GM12874 (cell line): ENCODE results near the gene TUBB3.

ENCODE experiments used
- TF ChIP-seq, protein P1 (sequence below): IDR thresholded peaks from 2 replicates; pipeline ENCODE4 v1.5.1; 2011; ENCODE audit warnings: low read depth, mild to moderate bottlenecking, control low read depth, low read length, moderate library complexity; ENCODE audit not compliant: insufficient read depth

Gene TUBB3

DNA sequence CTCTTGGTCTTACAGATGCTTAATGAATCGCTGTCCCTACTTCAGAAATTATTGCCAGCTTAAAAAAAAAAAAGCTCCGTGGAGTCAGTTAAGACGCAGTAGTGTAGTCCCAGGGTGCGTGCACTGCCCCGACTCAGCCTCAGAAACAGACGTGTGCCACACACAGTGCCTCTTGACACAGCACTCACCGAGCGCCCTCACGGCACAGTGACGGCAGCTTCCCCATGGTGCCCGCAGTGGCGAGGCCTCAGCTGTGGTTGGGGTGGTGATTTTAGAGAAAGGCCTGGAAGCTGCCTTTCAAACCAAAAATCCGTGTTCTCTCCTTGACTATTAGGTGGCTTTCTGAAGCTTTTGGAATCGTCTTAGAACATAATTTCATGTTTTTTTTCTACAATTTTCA is 35.9 kb upstream of the TUBB3 start:
- TF ChIP-seq, protein P1, sequence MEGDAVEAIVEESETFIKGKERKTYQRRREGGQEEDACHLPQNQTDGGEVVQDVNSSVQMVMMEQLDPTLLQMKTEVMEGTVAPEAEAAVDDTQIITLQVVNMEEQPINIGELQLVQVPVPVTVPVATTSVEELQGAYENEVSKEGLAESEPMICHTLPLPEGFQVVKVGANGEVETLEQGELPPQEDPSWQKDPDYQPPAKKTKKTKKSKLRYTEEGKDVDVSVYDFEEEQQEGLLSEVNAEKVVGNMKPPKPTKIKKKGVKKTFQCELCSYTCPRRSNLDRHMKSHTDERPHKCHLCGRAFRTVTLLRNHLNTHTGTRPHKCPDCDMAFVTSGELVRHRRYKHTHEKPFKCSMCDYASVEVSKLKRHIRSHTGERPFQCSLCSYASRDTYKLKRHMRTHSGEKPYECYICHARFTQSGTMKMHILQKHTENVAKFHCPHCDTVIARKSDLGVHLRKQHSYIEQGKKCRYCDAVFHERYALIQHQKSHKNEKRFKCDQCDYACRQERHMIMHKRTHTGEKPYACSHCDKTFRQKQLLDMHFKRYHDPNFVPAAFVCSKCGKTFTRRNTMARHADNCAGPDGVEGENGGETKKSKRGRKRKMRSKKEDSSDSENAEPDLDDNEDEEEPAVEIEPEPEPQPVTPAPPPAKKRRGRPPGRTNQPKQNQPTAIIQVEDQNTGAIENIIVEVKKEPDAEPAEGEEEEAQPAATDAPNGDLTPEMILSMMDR = no peak

DNA sequence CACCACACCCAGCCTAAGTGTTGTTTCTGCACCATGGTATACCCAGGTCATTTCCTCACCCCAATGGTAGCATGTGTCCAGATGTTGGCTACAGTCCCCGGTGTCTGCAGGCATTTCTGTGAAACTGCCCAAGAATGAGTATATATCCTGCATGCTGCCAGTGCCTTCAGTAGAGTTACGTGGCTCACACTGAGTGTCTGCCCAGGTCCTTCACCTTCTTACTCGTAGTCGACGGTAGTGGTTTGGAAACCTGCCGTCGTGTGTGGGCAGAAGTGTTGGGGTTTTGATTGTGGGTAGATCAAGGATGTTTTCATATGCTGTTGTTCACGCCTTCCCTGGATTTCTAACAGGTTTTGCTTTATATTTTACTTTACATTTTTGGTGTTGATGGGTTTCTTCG is 32.9 kb upstream of the TUBB3 start:
- TF ChIP-seq, protein P1 = no peak

DNA sequence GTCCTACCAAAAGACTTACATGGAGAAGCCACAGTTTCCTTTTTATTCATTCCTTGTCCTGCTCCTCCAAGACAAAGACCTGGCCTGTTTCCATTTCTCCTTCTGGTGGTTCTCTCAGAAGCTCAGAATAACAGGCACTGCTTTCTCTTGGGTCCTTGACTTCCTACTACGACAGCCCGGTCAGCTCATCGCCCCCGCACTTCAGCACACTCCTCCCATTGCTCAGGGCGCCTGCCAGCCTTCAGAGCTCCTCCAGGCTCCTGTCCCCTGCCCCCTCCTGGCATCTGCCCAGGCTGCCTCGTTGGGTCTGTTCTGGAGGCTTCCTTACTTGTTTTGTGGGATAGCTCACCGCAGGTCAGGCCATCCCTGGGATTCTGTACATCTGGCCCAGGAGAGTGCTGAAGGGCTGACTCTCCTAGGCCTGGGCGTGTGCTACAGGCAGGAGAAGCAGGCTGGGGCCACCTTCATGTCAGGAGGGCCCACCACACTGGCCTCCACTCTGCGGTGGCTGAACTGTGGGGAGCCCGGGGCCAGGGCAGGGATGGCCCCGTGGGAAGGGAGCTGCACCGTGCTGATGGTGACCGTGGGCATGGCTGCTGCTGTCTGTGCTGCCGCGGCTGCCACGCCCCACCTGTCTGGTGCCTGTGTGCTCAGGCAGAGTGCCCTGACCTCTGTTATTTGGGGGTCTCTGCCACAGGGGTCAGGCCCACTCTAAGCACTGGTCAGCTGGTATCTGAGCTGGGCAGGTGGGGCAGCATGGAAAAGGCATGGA is 32.1 kb upstream of the TUBB3 start:
- TF ChIP-seq, protein P1 = no peak

DNA sequence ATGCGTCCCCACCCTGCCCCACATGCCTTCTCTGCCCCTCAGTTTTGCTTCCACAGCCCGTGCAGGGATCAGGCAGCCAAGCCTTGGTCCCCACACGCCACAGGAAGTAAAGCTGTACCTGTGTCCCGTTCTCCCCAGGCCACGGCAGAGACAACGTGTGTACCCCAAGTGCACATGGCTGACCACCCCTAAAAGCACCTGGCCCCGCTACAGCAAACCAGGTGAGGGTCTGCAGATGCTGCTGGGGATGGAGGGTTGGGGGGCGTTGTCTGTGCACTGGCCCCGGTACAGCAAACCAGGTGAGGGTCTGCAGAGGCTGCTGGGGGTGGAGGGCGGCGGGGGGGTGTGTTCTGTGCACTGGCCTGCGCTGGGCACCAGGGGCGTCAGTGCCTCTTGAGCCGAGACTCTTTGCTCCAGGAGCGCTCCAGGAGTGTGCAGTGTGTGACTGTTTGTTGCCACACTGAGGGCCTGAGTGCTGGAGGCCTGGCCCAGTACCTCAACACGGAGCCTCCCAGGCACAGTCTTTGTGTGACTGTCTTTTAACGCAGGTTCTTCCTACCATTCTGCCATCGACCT is 31.0 kb upstream of the TUBB3 start:
- TF ChIP-seq, protein P1 = no peak

DNA sequence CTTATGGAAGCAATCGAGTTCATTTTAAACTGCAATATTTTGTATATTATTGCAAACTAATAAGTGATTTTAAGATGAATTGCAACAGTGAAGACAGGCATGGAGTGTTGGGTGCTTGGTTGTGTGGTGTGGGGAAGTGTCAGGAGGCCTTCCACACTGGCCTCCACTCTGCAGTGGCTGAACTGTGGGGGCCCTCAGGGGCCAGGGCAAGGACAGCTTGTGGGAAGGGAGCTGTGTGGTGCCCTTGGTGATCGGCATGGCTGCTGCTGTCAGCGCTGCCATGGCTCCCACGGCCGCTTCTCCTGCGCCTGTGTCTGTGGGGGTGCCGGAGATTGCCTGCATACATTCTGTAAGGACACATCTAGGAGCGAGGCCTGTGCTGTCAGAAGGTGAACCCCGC is 30.5 kb upstream of the TUBB3 start:
- TF ChIP-seq, protein P1 = no peak

DNA sequence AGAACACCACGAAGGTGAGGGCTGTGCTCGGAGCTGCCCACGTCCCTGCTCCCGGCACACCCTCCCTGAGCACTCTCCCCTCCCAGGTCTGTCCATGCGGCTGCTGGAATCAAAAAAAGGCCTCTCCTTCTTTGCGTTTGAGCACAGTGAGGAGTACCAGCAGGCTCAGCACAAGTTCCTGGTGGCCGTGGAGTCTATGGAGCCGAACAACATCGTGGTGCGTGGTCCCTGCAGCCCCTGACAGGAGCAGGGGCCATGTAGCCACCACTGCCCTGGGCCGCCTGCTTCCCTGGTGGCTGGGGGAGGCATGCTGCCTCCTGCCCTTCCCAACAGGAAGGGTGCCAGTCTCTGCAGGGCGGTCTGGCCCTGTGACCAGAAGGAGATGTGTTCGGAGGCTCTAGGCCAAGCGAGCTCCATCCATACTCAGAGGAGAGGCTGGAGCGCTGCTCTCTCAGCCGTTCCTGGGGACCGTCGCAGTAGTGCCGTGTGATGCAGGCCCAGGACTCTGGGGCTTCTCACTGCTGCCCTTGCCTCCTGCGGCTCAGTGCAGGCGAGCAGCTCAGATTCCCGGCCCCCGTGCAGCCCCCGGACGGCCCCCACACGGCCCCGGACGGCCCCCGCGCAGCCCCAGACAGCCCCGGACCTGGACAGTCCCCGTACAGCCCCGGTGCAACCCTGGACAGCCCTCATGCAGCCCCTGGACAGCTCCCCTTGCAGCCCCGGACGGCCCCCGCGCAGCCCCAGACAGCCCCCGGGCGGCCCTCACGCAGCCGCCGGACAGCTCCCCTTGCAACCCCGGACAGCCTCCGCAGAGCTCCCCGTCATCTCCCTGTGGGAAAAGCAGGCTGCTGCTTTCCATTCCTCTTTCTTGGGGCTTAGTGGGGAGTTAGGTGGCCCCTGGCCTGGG is 29.2 kb upstream of the TUBB3 start:
- TF ChIP-seq, protein P1 = no peak

DNA sequence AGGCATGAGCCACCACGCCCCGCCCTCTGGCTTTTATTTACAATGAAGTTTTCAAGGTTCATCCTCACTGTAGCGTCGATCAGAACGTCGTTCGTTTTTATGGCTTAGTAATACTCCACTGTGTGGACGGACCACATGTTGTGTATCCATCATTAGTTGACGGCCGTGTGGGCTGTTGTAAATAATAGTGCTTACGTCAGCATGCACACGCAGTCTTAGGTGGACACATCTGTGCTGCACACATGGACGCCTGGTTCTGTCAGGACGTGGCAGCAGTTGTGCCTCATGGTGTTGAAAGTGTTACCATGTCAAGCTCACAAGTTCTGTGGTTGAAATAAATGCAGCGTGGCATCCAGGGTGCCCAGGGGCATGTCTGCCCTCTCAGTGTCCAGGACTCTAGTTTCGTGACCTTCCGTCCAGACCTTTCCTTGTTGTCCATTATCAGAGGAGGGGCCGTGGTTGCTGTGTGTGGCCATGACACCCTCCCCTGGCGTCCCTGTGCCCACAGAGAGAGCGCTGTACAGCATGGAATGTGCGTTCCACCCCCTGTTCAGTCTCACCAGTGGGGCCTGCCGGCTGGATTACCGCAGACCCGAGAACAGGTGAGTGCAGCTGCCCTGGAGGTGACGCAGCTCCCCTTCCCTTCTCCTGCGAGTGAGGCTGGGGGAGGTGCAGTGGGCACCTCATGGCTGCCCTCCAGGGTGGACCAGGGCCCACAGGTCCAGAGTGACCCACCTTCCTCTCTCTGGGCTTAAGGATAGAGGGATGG is 27.5 kb upstream of the TUBB3 start:
- TF ChIP-seq, protein P1 = no peak
